ENCODE measurements around the gene STEAP4. TPM values are rescaled to one million over a fixed set of nuclear protein-coding genes. Genes with fewer than 3 reads are reported as not detected.

STEAP4 gene
- total and polyA plus RNA-seq, 7 experiments from 2014 or later, result 0.45 to 6.2 TPM; not detected in 5

DNA sequence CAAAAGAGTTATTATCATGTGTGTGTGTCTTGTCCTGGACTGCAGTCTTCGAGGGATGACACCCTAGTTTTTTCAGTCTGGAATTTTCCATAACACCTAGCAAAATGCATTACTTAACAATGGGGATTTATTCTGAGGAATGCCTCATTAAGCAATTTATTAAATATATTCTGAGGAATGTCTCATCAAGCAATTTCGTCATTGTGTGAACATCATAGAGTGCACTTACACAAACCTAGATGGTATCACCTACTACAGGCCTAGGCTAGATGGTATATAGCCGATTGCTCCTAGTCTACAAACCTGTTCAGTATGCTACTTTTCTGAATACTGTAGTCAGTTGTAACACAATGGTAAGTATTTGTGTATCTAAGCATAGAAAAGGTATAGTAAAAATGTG, 1.1 kb upstream of the STEAP4 start:
- CTCF ChIA-PET, result interaction anchor here (0.6 kb wide), 1 partner anchor 19 kb away, joined by 3 read pairs; no protein-coding TSS in a partner anchor
- Histone ChIP-seq H3K4me3 (ENCODE audit: low read length) (no peak overlapping the region), H3K9me3 (ENCODE audit: control insufficient read depth in 2 of 3, low read length in 3 of 3) (no peaks in the 10 kb centered on the region), H3K27me3 (ENCODE audit: control insufficient read depth in 2 of 2, insufficient read depth in 2 of 2, low read length in 2 of 2) (no peaks in the 10 kb centered on the region), H3K27ac (ENCODE audit: low read depth, low read length) (no peak overlapping the region), H3K36me3 (ENCODE audit: control insufficient read depth in 2 of 3, insufficient read depth in 3 of 3, low read length in 3 of 3) (no peaks in the 10 kb centered on the region), H3K4me1 (ENCODE audit: control insufficient read depth in 2 of 2, insufficient read depth in 2 of 2, low read length in 2 of 2) (no peaks in the 10 kb centered on the region)
- POLR2A ChIA-PET, result no interaction called here
- Mint-ChIP-seq H3K36me3 (no peaks in the 10 kb centered on the region), H3K4me1 (peaks cover 0 to 6% (median 4%) of the 10 kb centered on the region in 7 donors), H3K27ac (no peak overlapping the region), H3K4me3 (no peak overlapping the region), H3K27me3 (peaks cover 41 to 52% (median 42%) of the 10 kb centered on the region in 5 donors), H3K9me3 (no peaks in the 10 kb centered on the region)
- DNase-seq (no peak), ATAC-seq (no peak)
- intact Hi-C loops (cut with micrococcal nuclease), result no loop called here

DNA sequence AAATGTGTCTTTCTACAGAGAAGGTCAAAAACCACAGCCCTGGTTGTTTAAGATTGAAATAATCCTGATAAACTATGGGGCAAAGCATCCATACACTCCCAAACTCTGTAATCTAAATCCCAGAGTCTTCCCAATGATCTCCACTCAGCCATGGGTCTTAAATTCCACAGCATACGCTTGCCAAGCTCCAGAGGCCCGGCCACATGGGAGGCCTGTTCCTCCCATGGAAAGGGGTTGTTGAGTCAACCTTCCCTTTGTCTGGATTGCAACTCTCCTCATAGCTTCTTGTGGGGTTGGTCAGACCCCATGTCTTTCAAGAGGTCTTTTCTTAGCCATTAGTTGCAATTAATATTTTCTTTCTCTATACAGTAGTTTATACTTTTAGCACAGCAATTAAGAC, 718 bp upstream of the STEAP4 start:
- Histone ChIP-seq H3K9me3 (ENCODE audit: control insufficient read depth in 2 of 3, low read length in 3 of 3) (no peaks in the 10 kb centered on the region), H3K4me3 (ENCODE audit: low read length) (no peak overlapping the region), H3K36me3 (ENCODE audit: control insufficient read depth in 2 of 3, insufficient read depth in 3 of 3, low read length in 3 of 3) (no peaks in the 10 kb centered on the region), H3K27ac (ENCODE audit: low read depth, low read length) (no peak overlapping the region), H3K4me1 (ENCODE audit: control insufficient read depth in 2 of 2, insufficient read depth in 2 of 2, low read length in 2 of 2) (no peaks in the 10 kb centered on the region), H3K27me3 (ENCODE audit: control insufficient read depth in 2 of 2, insufficient read depth in 2 of 2, low read length in 2 of 2) (no peaks in the 10 kb centered on the region)
- ChIA-PET POLR2A (no interaction called here), CTCF (interaction anchor here (0.6 kb wide), 1 partner anchor 20 kb away, joined by 3 read pairs; no protein-coding TSS in a partner anchor)
- Mint-ChIP-seq H3K9me3 (no peaks in the 10 kb centered on the region), H3K4me3 (no peak overlapping the region), H3K27me3 (peaks cover 41 to 52% (median 42%) of the 10 kb centered on the region in 5 donors), H3K4me1 (peaks cover 0 to 6% (median 4%) of the 10 kb centered on the region in 7 donors), H3K27ac (no peak overlapping the region), H3K36me3 (no peaks in the 10 kb centered on the region)
- intact Hi-C loops (cut with micrococcal nuclease), result no loop called here
- ATAC-seq (no peak), DNase-seq (no peak)

DNA sequence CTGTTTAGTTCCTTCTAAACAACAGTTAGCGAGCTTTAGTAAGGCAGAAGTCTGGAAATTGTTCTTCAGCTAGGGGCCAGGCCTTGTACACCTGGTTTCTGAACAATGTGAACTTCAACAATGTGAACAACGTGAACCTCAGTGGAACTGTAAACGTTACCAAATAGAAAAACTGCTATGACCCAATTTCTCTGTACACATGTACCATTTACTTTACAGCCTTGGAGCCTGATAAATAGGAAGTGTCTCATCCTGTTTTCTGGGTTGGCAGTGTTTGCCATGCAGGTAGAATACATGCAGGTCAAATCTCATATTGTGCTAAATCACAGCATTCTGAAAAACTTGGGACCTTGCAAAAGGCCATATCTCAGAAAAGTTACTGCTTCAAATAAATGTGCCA, 1.6 kb downstream of the STEAP4 start:
- intact Hi-C loops (cut with micrococcal nuclease), result no loop called here
- Mint-ChIP-seq H3K27ac (no peak overlapping the region), H3K4me1 (peaks cover 0 to 6% (median 4%) of the 10 kb centered on the region in 7 donors), H3K4me3 (no peak overlapping the region), H3K36me3 (no peaks in the 10 kb centered on the region), H3K9me3 (no peaks in the 10 kb centered on the region), H3K27me3 (peaks cover 36 to 52% (median 49%) of the 10 kb centered on the region in 5 donors)
- Histone ChIP-seq H3K27ac (ENCODE audit: low read depth, low read length) (no peak overlapping the region), H3K9me3 (ENCODE audit: control insufficient read depth in 2 of 3, low read length in 3 of 3) (no peaks in the 10 kb centered on the region), H3K4me3 (ENCODE audit: low read length) (no peak overlapping the region), H3K36me3 (ENCODE audit: control insufficient read depth in 2 of 3, insufficient read depth in 3 of 3, low read length in 3 of 3) (no peaks in the 10 kb centered on the region), H3K27me3 (ENCODE audit: control insufficient read depth in 2 of 2, insufficient read depth in 2 of 2, low read length in 2 of 2) (no peaks in the 10 kb centered on the region), H3K4me1 (ENCODE audit: control insufficient read depth in 2 of 2, insufficient read depth in 2 of 2, low read length in 2 of 2) (no peaks in the 10 kb centered on the region)
- ATAC-seq (no peak), DNase-seq (no peak)
- POLR2A ChIA-PET, result no interaction called here
- CTCF ChIA-PET, result no interaction called here

DNA sequence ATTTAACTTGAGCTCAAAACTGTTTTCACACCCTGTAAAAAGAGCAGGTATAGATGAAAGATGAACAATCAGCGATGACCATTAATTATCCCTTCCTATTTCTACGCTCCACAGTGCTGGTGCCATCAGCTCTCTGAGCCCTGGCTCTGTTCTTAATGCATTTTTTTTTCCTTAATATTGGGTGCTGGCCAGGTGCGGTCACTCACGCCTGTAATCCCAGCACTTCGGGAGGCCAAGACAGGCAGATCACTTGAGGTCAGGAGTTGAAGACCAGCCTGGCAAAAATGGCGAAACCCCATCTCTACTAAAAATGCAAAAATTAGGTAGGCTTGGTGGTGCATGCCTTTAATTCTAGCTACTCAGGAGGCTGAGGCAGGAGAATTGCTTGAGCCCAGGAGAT, 4.2 kb downstream of the STEAP4 start:
- Histone ChIP-seq H3K36me3 (ENCODE audit: control insufficient read depth in 2 of 3, insufficient read depth in 3 of 3, low read length in 3 of 3) (no peaks in the 10 kb centered on the region), H3K4me3 (ENCODE audit: low read length) (no peak overlapping the region), H3K27ac (ENCODE audit: low read depth, low read length) (no peak overlapping the region), H3K4me1 (ENCODE audit: control insufficient read depth in 2 of 2, insufficient read depth in 2 of 2, low read length in 2 of 2) (no peaks in the 10 kb centered on the region), H3K27me3 (ENCODE audit: control insufficient read depth in 2 of 2, insufficient read depth in 2 of 2, low read length in 2 of 2) (no peaks in the 10 kb centered on the region), H3K9me3 (ENCODE audit: control insufficient read depth in 2 of 3, low read length in 3 of 3) (no peaks in the 10 kb centered on the region)
- DNase-seq (no peak), ATAC-seq (no peak)
- intact Hi-C loops (cut with micrococcal nuclease), result no loop called here
- Mint-ChIP-seq H3K27me3 (peaks cover 30 to 54% (median 40%) of the 10 kb centered on the region in 5 donors), H3K36me3 (no peaks in the 10 kb centered on the region), H3K4me1 (peaks cover 0 to 6% (median 4%) of the 10 kb centered on the region in 7 donors), H3K4me3 (no peak overlapping the region), H3K9me3 (no peaks in the 10 kb centered on the region), H3K27ac (no peak overlapping the region)
- POLR2A ChIA-PET, result interaction anchor here (0.7 kb wide), 1 partner anchor 15 kb away, joined by 4 read pairs; no protein-coding TSS in a partner anchor
- CTCF ChIA-PET, result no interaction called here

DNA sequence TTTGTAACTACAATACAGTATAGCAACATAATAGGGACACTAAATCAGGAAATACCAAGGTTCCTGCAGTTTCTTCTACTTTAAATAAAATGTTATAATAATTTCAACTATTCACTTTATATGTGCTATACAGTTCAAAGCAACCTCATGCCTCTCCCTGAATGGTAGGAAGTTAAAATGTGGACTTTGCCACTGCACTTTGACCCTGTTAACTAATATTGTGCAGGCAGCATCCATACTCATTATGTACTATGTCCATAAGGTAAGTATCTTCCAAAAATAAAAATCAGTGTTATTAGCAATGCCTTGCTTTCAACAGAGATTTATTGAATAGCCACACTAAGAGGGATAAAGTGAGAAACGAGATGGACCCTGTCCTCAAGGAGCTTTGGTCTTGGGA, 4.8 kb downstream of the STEAP4 start:
- Histone ChIP-seq H3K27me3 (ENCODE audit: control insufficient read depth in 2 of 2, insufficient read depth in 2 of 2, low read length in 2 of 2) (no peaks in the 10 kb centered on the region), H3K4me3 (ENCODE audit: low read length) (no peak overlapping the region), H3K9me3 (ENCODE audit: control insufficient read depth in 2 of 3, low read length in 3 of 3) (no peaks in the 10 kb centered on the region), H3K4me1 (ENCODE audit: control insufficient read depth in 2 of 2, insufficient read depth in 2 of 2, low read length in 2 of 2) (no peaks in the 10 kb centered on the region), H3K36me3 (ENCODE audit: control insufficient read depth in 2 of 3, insufficient read depth in 3 of 3, low read length in 3 of 3) (no peaks in the 10 kb centered on the region), H3K27ac (ENCODE audit: low read depth, low read length) (no peak overlapping the region)
- Mint-ChIP-seq H3K36me3 (no peaks in the 10 kb centered on the region), H3K27ac (no peak overlapping the region), H3K27me3 (peaks cover 26 to 49% (median 34%) of the 10 kb centered on the region in 5 donors), H3K4me1 (peaks cover 0 to 6% (median 4%) of the 10 kb centered on the region in 7 donors), H3K9me3 (no peaks in the 10 kb centered on the region), H3K4me3 (no peak overlapping the region)
- ChIA-PET POLR2A (no interaction called here), CTCF (no interaction called here)
- no peak for ATAC-seq
- intact Hi-C loops (cut with micrococcal nuclease), result no loop called here
- no peak for DNase-seq

DNA sequence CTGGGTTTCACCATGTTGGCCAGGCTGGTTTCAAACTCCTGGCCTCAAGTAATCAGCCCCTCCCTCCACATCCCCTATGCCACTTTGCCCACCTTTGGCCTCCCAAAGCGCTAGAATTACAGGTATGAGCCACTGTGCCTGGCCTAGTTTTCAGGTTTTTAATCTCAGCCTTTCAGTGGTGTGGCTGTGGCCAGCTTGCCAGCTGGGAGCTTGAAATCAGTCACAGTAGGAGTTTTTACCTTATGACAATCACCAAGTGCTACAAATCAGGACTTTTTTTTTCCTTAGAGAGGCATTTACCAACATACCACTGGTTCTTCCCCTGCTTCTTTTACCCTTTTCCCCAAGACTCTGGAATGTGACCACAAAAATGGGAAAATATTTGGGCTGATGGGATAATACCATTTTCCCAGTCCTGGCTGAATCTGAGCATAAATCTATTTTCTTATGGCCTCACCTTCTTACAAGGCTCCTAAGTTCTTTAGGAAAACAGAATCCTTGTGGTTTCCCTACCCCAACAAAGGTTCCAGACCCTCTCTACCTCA, 6.2 kb downstream of the STEAP4 start:
- Histone ChIP-seq H3K27me3 (ENCODE audit: control insufficient read depth in 2 of 2, insufficient read depth in 2 of 2, low read length in 2 of 2) (no peaks in the 10 kb centered on the region), H3K9me3 (ENCODE audit: control insufficient read depth in 2 of 3, low read length in 3 of 3) (no peaks in the 10 kb centered on the region), H3K4me1 (ENCODE audit: control insufficient read depth in 2 of 2, insufficient read depth in 2 of 2, low read length in 2 of 2) (no peaks in the 10 kb centered on the region), H3K4me3 (ENCODE audit: low read length) (no peak overlapping the region), H3K27ac (ENCODE audit: low read depth, low read length) (no peak overlapping the region), H3K36me3 (ENCODE audit: control insufficient read depth in 2 of 3, insufficient read depth in 3 of 3, low read length in 3 of 3) (no peaks in the 10 kb centered on the region)
- peaks cover 12 to 35% (median 22%) of the 10 kb centered on the region in 5 donors for H3K27me3 Mint-ChIP-seq
- H3K4me1 Mint-ChIP-seq, result no peaks in the 10 kb centered on the region
- intact Hi-C loops (cut with micrococcal nuclease), result no loop called here
- H3K27ac Mint-ChIP-seq, result no peak overlapping the region
- no peaks in the 10 kb centered on the region for H3K36me3 Mint-ChIP-seq
- no peaks in the 10 kb centered on the region for H3K9me3 Mint-ChIP-seq
- POLR2A ChIA-PET, result no interaction called here
- H3K4me3 Mint-ChIP-seq, result no peak overlapping the region
- ATAC-seq (no peak), DNase-seq (no peak)
- CTCF ChIA-PET, result interaction anchor here (0.6 kb wide), 1 partner anchor 443 kb away, joined by 3 read pairs; no protein-coding TSS in a partner anchor

DNA sequence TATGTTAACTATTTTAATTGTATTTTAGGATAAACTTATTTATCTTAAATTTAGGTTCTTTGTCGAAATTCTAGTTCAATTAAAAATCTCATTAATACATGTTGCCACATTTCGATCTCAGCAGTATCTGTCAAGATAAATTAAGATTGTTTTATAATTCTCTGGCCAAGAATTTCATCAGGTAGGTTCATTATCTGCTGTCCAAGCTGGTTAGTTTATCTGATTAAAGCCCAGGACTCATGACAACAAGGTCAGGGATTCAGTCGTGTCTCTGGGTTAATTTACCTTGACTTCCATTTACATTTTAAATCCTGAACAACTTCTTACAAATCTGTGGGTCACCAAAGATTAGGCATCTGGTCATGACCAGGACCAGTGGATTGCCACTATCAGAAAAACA, 7.6 kb downstream of the STEAP4 start:
- no peaks in the 10 kb centered on the region for H3K9me3 ChIP-seq (ENCODE audit: control insufficient read depth in 2 of 3, low read length in 3 of 3)
- no peaks in the 10 kb centered on the region for H3K4me1 ChIP-seq (ENCODE audit: control insufficient read depth in 2 of 2, insufficient read depth in 2 of 2, low read length in 2 of 2)
- peaks cover 7 to 35% (median 16%) of the 10 kb centered on the region in 5 donors for H3K27me3 Mint-ChIP-seq
- H3K27me3 ChIP-seq (ENCODE audit: control insufficient read depth in 2 of 2, insufficient read depth in 2 of 2, low read length in 2 of 2), result no peaks in the 10 kb centered on the region
- H3K36me3 Mint-ChIP-seq, result no peaks in the 10 kb centered on the region
- no peak overlapping the region for H3K4me3 ChIP-seq (ENCODE audit: low read length)
- intact Hi-C loops (cut with micrococcal nuclease), result no loop called here
- DNase-seq (no peak), ATAC-seq (no peak)
- H3K27ac Mint-ChIP-seq, result no peak overlapping the region
- ChIA-PET CTCF (no interaction called here), POLR2A (no interaction called here)
- H3K27ac ChIP-seq (ENCODE audit: low read depth, low read length), result no peak overlapping the region
- no peak overlapping the region for H3K4me3 Mint-ChIP-seq
- H3K4me1 Mint-ChIP-seq, result no peaks in the 10 kb centered on the region
- H3K36me3 ChIP-seq (ENCODE audit: control insufficient read depth in 2 of 3, insufficient read depth in 3 of 3, low read length in 3 of 3), result no peaks in the 10 kb centered on the region
- no peaks in the 10 kb centered on the region for H3K9me3 Mint-ChIP-seq

Data from naive thymus-derived CD4-positive, alpha-beta T cell (primary cell).